Measurements from ENCODE around the gene NPAS2.

Gene NPAS2

GRCh38 chr2:100945930-100946607, 126.1 kb downstream of the NPAS2 start:
- DNase-seq = no peak

GRCh38 chr2:100948942-100949811, 129.2 kb downstream of the NPAS2 start:
- DNase-seq = no peak

- DNase-seq = no peak
Measured at GRCh38 chr2:100952512-100952911, 132.6 kb downstream of the NPAS2 start.

GRCh38 chr2:100953406-100954043, 133.6 kb downstream of the NPAS2 start:
- no peak for DNase-seq

- DNase-seq = no peak
Measured at GRCh38 chr2:100954044-100954420, 134.1 kb downstream of the NPAS2 start.

GRCh38 chr2:100955226-100955625, 135.3 kb downstream of the NPAS2 start:
- DNase-seq = no peak

GRCh38 chr2:100956081-100956480, 136.1 kb downstream of the NPAS2 start:
- no peak for DNase-seq

GRCh38 chr2:100957996-100958653, 138.2 kb downstream of the NPAS2 start:
- DNase-seq = no peak

- no peak for DNase-seq
Measured at GRCh38 chr2:100959225-100959880, 139.4 kb downstream of the NPAS2 start.

GRCh38 chr2:100960688-100961087, 140.7 kb downstream of the NPAS2 start:
- DNase-seq = no peak

- DNase-seq = no peak
Measured at GRCh38 chr2:100962366-100963025, 142.6 kb downstream of the NPAS2 start.

GRCh38 chr2:100963026-100963375, 143.1 kb downstream of the NPAS2 start:
- no peak for DNase-seq

GRCh38 chr2:100964222-100964621, 144.3 kb downstream of the NPAS2 start:
- DNase-seq = no peak

GRCh38 chr2:100964681-100965169, 144.8 kb downstream of the NPAS2 start:
- no peak for DNase-seq

GRCh38 chr2:100965596-100965995, 145.7 kb downstream of the NPAS2 start:
- DNase-seq = no peak

GRCh38 chr2:100967716-100968115, 147.8 kb downstream of the NPAS2 start:
- DNase-seq = no peak

GRCh38 chr2:100968146-100969145, 148.5 kb downstream of the NPAS2 start:
- no peak for DNase-seq

- no peak for DNase-seq
Measured at GRCh38 chr2:100969998-100970397, 150.1 kb downstream of the NPAS2 start.

GRCh38 chr2:100971221-100971620, 151.3 kb downstream of the NPAS2 start:
- no peak for DNase-seq

GRCh38 chr2:100972452-100972851, 152.5 kb downstream of the NPAS2 start:
- no peak for DNase-seq
